Ammon's horn (tissue), 1 donor: ENCODE data around the gene OLFM4.
"Not testable (repeated sequence)": the region's sequence is repeated elsewhere in the genome, so short reads cannot be mapped to it uniquely, and the experiment has no call there.

Experiments
- DNase-seq: peaks from one replicate; pipeline ENCODE4 v3.0.0-alpha.2; 2016; ENCODE audit warnings: low spot score

Gene OLFM4, protein sequence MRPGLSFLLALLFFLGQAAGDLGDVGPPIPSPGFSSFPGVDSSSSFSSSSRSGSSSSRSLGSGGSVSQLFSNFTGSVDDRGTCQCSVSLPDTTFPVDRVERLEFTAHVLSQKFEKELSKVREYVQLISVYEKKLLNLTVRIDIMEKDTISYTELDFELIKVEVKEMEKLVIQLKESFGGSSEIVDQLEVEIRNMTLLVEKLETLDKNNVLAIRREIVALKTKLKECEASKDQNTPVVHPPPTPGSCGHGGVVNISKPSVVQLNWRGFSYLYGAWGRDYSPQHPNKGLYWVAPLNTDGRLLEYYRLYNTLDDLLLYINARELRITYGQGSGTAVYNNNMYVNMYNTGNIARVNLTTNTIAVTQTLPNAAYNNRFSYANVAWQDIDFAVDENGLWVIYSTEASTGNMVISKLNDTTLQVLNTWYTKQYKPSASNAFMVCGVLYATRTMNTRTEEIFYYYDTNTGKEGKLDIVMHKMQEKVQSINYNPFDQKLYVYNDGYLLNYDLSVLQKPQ

DNA sequence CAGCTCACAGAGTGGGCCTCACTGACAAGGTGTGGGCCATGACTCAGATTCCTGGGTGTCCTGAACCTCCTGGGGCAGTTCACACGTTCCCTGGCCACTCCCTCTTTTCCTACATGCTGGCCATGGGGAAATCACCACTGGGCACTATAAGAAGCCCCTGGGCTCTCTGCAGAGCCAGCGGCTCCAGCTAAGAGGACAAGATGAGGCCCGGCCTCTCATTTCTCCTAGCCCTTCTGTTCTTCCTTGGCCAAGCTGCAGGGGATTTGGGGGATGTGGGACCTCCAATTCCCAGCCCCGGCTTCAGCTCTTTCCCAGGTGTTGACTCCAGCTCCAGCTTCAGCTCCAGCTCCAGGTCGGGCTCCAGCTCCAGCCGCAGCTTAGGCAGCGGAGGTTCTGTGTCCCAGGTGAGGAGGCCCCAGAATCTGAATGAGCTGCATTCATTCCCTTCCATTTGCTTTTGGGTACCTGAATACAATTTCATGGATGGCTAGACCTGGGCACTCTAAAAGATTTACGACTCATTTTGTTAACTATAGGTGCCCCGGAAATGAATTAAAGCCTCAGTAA, at the start of gene OLFM4:
Gene OLFM4, plus strand, starts transcription at position 177 of the 567 bp plus-strand sequence. Its CDS starts 24 bp downstream, at position 201.
- no peak for DNase-seq

DNA sequence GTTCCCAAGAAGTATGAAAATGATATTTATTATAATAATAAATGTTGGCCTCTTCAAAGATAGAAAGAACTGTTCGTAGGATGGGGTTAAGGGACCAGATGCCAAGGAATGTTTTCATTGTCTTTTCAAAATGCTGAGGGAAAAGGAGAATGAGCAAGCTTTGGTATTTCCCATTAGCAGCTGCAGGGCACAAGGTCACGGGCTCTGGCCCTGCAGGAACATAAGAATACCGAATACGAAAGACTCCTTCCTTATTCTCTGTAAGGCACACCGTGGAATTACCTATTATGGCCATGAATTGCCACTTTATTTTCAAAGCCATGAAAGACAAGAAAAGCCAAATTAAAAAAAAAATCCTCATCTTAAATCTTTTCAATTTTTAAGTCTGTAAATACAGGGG, 49.6 kb upstream of the OLFM4 start:
- DNase-seq, result no peak

DNA sequence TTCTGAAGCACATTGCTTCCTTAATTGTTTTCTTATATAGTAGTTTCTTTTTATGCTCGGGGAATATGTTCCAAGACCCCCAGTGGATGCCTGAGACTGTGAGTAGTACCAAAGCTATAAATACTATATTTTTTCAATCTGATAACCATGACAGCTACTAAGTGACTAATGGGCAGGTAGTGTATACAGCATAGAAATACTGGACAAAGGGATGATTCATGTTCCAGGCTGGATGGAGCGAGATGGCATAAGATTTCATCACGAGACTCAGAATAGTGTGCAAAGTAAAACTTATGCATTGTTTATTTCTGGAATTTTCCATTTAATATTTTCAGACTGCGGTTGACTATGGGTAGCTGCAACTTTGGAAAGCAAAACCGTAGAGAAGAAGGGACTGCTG, 47.9 kb upstream of the OLFM4 start:
- DNase-seq, result no peak

DNA sequence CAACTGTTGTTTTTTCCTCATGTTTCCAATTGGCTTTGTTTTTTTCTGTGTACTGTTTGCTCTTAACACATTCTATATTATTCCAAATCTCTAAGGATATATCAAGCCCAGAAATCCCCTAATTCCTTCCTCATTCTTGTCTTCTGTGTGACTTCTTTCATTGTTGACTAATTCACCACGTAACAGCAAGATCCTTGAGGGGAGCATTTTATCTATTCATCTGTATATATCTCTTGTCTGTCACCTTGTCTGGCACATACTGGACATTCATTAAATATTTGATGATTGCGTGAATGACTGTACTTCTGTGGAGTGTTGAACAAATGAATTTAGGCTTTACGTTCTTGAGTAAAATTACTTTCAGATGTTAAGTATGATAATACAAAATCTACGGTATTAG, 44.8 kb upstream of the OLFM4 start:
- no peak for DNase-seq

DNA sequence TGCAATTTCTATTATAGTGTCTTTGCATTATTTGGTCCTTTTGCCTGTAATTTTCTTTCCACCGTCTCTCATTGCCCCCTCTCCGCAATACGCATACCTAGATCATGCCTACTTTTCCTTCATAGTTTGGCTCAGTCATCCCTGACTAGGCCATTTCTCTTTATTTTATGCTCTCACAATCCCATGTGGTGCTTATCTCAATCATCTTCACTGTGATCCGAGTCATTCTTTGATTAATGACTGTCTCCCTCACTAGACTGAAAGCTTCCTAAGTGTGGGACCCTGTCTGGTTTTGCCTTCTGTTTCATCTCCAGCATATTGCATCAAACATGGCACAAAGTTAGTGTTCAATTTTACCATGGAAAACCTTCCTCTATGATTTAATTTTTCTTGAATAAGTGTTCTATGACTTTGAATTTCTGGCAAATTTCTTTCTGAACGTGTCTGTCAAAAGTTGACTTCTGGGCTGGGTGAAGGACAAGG, 43.7 kb upstream of the OLFM4 start:
- no peak for DNase-seq

DNA sequence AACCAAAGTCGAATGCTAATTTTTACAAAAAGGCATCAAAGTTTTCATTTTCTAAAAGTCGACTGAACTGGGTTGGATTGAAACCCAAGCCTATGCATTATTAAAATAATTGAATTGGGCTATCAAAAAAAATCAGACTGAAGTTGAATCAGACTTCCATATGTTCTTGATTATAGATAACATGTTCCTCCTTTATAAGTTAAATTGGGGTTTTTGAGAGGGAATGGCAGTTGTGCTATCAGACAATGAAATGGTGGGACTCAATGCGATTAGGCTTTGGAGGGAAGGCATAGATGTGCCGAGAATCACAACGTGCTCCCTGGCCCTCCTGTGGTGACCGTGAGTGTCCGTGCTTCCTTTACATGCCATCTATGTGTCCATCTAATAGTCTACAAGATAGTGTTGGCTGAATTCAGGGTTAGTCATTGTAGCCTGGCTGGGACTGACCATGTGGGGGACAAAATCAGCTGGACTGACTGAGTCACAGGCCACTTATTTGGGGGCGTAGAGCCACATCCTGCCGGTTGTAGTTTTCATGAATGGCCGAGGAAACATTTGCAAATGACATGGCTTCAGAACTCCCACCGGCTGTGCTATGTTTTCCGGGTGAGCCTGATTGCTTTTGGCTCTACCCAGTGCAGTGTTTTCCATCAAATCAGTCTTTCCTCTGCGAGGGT, 37.1 kb upstream of the OLFM4 start:
- no peak for DNase-seq

DNA sequence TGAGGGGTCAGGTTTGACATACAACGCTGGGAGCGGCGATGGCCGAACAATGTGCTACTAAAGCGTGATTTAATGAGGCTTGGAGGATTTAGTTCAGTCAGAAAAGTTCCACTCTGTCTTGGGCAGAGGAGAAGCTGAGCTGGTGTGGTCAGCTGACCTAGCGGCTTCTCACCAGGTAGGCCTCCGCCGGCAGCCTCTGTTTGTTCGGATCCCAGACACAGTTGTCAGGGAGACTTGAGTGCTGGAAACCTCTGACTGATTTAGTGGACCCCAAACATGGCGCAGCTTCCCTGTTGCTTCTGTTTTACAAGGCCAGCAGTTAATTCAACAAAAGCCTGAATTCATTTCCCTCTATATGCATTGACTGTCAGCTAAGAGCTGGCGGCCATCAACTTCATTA, 36.5 kb upstream of the OLFM4 start:
- DNase-seq, result no peak

DNA sequence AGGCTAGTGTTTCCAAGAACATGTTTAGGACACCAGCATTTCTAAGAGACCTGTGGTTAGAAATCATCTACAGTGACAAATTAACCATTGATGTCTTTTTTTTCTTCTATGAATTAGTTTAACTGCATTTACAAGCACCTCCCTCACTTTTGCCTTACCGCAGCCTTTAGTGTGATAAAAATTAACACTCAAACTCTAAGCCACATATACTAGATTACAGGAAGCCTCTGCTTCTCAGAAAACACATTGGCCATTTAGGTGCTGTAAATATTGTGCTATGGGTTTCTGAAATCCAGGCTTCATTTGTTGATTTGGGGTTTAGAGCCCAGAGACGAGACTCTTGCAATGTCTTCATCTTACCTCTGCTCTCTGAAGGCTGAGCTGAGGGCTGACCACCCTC, 34.6 kb upstream of the OLFM4 start:
- DNase-seq, result no peak

DNA sequence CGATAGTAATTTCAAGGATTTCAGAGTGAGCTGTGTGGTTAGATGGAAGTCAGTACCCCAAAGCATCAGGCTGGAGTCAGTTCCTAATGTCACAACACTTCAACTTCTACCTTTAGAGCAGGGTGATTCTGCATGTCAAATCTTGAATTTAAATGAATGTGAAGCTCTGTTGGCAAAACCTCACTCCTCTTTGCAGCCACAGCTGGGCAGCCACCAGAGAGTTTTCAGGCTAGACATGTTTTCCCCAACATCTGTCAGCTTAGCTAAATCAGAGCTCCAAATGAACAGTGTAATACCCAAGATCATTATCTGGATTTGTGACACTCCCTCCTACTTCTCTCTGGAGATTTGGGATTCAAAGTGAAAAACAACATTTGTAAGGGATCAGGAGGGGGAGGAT, 33.7 kb upstream of the OLFM4 start:
- no peak for DNase-seq

DNA sequence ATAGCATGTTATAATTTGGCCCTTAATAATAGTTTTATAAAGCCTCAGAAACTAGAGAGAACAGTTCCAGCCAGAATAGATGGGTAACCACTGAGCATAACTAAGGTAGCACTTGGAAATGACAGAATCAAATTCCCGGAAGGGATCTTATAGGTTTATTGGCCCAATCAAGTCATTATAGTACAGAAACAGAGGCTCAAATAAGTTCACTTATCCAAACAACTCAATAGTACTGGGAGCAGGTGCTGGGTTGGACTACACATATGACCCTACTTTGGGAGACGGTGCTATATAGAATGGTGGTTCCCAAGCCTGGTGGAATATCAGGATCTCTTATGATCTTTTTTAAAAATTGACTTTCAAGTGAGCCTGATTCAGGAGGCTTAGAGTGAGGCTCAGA, 32.7 kb upstream of the OLFM4 start:
- no peak for DNase-seq

DNA sequence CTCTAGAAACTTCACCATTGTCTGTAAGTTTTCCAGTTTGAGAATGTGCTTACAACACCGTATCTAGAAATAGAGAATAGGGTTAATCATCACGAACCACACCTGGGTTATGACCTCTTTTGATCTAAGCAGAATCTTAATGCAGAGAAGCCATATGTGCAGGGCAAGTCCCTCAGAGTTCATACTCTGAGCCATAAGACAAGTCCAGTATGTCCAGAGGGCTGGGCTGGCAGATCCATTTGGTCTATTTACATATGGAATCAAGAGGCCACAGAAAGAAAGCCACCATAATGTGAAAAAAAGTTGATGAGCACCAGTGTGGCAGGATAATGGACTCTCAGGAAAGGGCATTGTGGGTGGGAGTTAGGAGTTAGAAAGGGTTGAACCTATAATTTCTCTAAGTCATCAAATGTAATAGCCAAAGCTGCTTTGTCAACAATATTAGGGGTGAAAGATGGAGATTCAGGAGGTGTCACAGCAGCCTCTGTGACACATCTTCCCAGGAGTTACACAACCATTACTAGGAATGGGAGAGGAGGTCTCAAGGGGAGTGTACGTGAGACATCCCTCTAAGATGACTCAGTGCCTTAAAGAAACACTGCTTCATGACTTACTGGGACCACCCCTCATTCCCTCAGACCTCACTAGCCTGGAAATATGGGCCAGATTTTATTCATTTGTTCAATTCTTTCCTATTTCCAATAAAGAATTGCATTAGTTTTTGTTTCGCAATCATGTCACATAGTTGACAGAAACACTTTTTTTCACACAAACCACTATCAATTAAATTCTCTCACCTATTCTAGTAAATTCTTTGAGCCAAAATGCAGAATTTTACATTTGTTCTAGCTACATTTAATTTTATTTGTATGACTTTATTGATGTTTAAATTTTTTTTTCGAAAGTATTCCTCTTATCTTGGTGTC, 30.4 kb upstream of the OLFM4 start:
- DNase-seq, result no peak

DNA sequence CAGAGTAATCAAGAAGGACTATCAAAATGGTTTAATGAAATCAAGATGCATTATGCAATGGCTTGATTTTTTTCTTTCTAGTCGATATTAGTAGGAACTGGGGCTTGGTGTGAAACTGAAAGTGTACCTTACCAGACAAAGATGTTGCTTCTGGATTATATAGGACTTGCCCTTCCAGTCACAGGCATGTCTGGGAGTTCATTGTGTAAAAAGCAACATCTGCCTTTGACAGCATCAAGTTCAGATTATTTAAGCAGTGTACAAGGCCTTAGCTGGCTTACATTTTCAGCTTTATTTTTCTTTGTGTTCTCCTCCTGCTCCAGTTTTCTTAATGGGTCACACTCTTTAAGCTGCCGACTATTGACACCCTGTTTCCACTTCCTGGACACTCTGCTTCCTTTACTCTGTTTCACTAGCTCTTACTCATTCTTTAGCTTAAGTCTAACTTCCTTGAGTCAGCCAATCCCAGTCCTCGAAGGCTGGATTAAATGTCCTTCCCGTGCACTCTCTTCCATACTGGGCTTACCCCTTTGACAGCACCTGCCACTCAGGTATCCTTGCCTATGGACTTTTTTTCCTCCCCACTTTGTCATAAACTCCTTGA, 29.4 kb upstream of the OLFM4 start:
- no peak for DNase-seq

DNA sequence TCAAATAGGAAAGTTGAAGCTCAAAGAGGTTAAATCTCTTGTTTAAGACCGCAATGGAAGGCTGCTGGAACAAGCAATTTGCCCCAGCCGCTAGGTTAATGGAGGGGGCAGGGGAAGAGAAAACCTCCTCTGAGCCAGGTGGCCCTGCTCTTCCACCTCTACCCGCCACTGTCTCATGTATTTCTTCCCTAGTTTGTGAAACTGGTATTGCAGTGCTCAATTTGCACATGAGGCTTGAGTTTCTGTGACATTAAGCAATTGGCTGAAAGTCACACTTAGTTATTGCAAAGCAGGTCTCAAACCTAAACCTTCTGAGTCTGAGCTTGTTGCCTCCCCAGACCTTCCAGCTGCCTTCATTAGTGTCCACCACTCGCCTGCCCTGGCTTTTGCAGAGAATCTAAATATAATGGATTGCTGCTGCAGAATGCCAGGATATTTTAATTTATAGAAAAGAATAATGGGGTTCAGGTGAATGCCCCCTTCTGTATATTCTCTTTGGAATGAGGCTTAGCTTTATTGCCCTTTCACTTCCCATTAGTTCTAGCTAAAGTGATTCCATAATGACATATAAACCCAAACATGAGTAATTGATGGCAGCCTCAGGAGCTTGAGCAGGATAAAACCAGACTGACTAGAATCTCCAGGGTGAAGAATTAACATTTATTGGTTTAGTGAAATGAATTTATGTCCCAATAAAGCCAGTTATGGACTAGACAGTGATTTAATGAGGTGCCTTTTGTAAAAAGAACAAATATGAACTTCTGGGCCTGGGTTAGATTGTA, 27.0 kb upstream of the OLFM4 start:
- no peak for DNase-seq

DNA sequence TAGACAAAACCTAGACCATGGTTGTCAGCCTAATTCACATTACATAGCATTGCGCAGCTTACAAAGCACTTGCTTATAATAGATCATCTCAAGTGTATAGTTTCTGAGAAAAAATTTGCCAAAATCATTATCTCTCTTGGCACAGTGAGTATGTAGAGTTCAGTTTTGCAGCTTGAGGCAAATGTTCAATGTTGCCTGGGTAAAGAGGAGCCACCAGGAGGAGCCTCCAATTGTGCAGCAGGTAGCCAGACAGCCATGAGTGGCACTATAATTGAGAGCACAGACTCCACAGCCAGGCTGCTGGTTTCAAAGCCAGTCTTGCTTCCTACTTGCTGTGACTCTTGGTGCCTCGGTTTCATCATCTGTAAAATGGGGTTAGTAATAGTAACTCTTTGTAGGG, 24.0 kb upstream of the OLFM4 start:
- DNase-seq, result no peak

DNA sequence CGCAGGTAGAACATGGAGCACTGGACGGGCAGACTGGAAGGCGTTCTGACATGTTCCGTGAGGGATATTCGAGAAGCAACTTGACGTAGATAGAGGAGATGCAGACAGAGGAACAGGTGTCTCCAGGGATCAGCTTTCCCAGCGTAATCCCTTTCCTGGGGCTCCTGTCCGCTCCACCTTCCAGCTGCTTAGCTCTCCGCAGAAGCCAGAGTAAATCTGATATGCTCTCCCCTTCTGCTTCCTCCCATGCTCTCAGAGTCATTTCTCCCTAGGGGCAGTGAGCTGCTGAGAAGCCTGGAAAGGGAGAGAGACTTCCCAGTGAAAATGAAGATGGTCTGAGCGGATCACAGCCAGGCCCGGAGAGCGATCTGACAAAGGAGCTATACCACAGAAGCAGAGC, 23.0 kb upstream of the OLFM4 start:
- no peak for DNase-seq

DNA sequence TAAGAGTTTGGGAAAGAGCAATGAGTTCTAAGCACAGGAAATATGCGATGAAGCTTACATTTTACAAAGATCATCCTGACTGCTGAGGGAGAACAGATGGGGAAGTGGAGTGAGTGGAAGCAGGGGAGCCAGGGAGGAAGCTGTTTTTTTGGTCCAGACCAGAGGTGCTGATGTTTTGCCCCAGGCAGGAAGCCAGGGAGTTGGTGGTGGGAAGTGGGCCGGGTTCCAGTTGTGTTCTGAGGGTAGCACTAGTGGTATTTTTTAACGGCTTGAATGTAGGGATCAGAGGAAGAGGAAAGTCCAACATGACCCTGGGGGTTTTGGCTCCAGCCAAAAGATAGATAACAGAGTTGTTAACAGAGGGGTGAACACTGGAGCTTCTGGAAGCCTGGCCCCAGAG, 20.7 kb upstream of the OLFM4 start:
- no peak for DNase-seq

DNA sequence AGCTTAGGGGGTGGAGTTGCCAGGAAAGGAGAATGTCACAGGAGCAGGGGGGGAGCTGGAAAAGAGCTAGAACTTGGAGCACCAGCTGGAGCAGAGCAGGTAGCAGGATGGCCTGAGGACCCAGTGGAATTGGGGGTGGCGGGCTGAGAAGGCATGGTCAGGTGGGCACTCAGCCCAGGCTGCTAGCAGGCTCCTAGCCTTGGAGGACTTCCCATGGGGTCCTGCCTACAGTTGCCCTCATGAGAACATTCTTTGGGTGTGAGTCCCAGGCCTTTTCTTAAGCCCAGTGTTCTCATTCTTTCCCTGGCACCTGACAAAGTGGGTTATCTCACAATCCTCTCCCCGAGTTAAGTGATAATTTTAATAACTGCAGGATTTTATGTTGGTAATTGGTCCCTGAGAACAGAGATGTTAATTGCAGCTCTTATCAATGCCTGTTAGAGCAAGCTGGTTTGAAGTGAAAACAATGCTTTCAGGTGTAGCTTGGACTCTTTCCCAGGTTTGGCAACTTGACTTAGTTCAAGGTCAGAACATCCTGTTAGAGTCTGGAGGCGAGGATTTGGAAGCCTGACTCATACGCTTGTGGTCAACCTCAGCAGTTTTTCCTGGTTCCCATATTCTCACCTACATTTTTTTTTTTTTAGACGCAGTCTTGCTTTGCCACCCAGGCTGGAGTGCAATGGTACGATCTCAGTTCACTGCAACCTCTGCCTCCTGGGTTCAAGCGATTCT, 18.1 kb upstream of the OLFM4 start:
- DNase-seq, result no peak

DNA sequence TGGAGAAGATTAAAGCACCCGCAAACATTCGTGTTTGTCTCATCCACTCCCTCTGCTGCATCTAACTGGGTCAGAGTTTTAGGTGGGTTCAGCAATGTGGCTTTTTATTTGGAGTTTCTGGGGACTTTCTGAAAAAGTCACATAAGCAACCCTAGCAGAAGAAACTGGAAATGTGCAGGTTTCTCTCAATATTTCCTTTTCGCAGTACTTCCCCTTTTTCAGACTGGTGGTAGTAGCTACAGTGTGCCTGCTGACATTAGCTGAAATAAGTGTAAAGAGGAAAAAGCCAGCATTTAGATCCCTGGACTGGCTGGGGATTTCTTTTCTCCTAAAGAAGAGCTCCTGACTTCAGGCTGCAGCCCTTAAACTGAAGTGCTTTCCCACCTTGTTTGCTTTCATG, 15.9 kb upstream of the OLFM4 start:
- peak; percentile 16 for DNase-seq

DNA sequence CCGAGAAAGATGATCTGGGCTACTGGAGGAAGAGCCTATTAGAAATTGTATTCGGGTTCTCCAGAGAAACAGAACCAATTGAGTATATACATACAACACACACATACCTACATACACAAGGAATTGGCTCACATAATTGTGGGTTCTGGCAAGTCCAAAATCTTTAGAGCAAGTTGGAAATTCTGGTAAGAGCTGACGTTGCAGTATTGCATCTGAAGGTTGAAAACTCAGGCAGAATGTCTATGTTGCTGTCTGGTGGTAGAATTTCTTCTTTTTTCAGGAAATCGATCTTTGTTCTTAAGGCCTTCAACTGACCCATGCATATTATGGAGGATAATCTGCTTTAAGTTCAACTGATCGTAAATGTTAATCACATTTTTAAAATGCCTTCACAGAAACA, 15.5 kb upstream of the OLFM4 start:
- DNase-seq, result no peak

DNA sequence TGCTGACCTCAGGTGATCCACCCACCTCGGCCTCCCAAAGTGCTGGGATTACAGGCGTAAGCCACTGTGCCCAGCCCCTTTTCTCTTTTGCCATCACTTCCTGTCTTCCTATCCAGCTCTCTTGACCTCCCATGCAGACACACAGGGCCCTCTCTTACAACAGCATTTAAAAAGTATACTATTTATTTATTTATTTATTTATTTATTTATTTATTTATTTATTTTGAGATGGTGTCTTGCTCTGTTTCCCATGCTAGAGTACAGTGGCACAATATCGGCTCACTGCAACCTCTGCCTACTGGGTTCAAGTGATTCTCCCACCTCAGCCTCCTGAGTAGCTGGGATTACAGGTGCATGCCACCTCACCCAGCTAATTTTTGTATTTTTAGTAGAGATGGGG, 14.6 kb upstream of the OLFM4 start:
- not testable (repeated sequence) for DNase-seq
